IMR-90 (cell line): ENCODE data around the gene AOPEP. TPM values are rescaled to one million over a fixed set of nuclear protein-coding genes. Genes with fewer than 3 reads are reported as not detected.

ENCODE experiments used
- ATAC-seq: fragments of 200-7000 bp; cut with Tn5 transposase; 2 replicates; pipeline ENCODE4 v1.9.1; 2020; ENCODE audit warnings: low read depth, mild to moderate bottlenecking, moderate library complexity
- BruUV-seq: library from RNA; stranded (reverse); fragments of 400-500 nt; replicated peaks from 2 replicates; lab custom pipeline; 2021; lab: Mats Ljungman, UMichigan
- CTCF ChIA-PET: fragments of 300-600 bp; formaldehyde crosslinking; extraction: SDS; loops from one replicate; lab custom pipeline; 2021; ENCODE audit warnings: antibody characterized with exemption; lab: Yijun Ruan, JAX
- POLR2A ChIA-PET: fragments of 300-600 bp; sonication (Branson Sonifier 250); formaldehyde crosslinking; loops from one replicate; lab custom pipeline; 2022; ENCODE audit warnings: antibody characterized with exemption; ENCODE audit not compliant: unreplicated experiment; lab: Charles Lee
- DNase-seq: peaks from one replicate; pipeline ENCODE4 v3.0.0; 2013
- H2AFZ ChIP-seq: replicated peaks from 2 replicates; pipeline ENCODE3; 2013; ENCODE audit warnings: low read length, mild to moderate bottlenecking; ENCODE audit not compliant: poor library complexity
- H2AK5ac ChIP-seq: 2 replicates; pipeline ENCODE4 v1.6.1; 2013; ENCODE audit warnings: low read depth, low read length, inconsistent platforms
- H2AK9ac ChIP-seq: replicated peaks from 2 replicates; pipeline ENCODE3; 2013; ENCODE audit warnings: mild to moderate bottlenecking, low read depth, low read length, moderate library complexity; ENCODE audit not compliant: poor library complexity
- H2BK120ac ChIP-seq: 2 replicates; pipeline ENCODE4 v1.6.1; 2013; ENCODE audit warnings: low read depth, low read length, inconsistent platforms
- H2BK15ac ChIP-seq: 3 replicates; pipeline ENCODE4 v1.6.1; 2013; ENCODE audit warnings: low read depth, low read length, inconsistent platforms
- H2BK20ac ChIP-seq: 2 replicates; pipeline ENCODE4 v1.6.1; 2013; ENCODE audit warnings: low read depth, mild to moderate bottlenecking, inconsistent platforms, low read length, moderate library complexity
- H2BK5ac ChIP-seq: 2 replicates; pipeline ENCODE4 v1.6.1; 2013; ENCODE audit warnings: mild to moderate bottlenecking, low read depth, low read length, inconsistent platforms; ENCODE audit not compliant: poor library complexity, severe bottlenecking
- H3K14ac ChIP-seq: replicated peaks from 2 replicates; pipeline ENCODE4 v1.6.1; 2013; ENCODE audit warnings: low read depth, low read length, inconsistent platforms
- H3K18ac ChIP-seq: 2 replicates; pipeline ENCODE4 v1.6.1; 2013; ENCODE audit warnings: low read depth, low read length, control low read depth
- H3K23ac ChIP-seq: 2 replicates; pipeline ENCODE4 v1.6.1; 2013; ENCODE audit warnings: low read depth, low read length, inconsistent platforms
- H3K27ac ChIP-seq: 2 replicates; pipeline ENCODE4 v1.5.1; 2013; ENCODE audit warnings: mild to moderate bottlenecking, control low read depth, low read length; ENCODE audit not compliant: insufficient read depth
- H3K27me3 ChIP-seq: 2 replicates; pipeline ENCODE4 v1.6.1; 2013; ENCODE audit warnings: low read length; ENCODE audit not compliant: control insufficient read depth, insufficient read depth
- H3K36me3 ChIP-seq: 2 replicates; pipeline ENCODE4 v1.6.1; 2013; ENCODE audit warnings: low read length, mixed read lengths; ENCODE audit not compliant: control insufficient read depth, insufficient read depth
- H3K4ac ChIP-seq: 2 replicates; pipeline ENCODE4 v1.6.1; 2013; ENCODE audit warnings: low read depth, low read length, inconsistent platforms
- H3K4me1 ChIP-seq: 2 replicates; pipeline ENCODE4 v1.6.1; 2013; ENCODE audit warnings: low read length, mixed read lengths; ENCODE audit not compliant: control insufficient read depth, insufficient read depth
- H3K4me2 ChIP-seq: 2 replicates; pipeline ENCODE4 v1.6.1; 2013; ENCODE audit warnings: low read depth, mild to moderate bottlenecking, control low read depth, low read length, moderate library complexity
- H3K4me3 ChIP-seq: 2 replicates; pipeline ENCODE4 v1.5.1; 2013; ENCODE audit warnings: low read depth, mild to moderate bottlenecking, control low read depth, low read length, moderate library complexity; ENCODE audit not compliant: insufficient read depth
- H3K56ac ChIP-seq: 2 replicates; pipeline ENCODE4 v1.6.1; 2013; ENCODE audit warnings: low read length, inconsistent platforms; ENCODE audit not compliant: insufficient read depth; ENCODE audit errors: extremely low read depth
- H3K79me1 ChIP-seq, 2 experiments: 2 replicates each; pipeline ENCODE4 v1.6.1; 2013; ENCODE audit warnings: low read length in 2 of 2, inconsistent platforms in 1 of 2, low read depth in 1 of 2
- H3K9ac ChIP-seq: 2 replicates; pipeline ENCODE4 v1.6.1; 2013; ENCODE audit warnings: low read depth, low read length, control low read depth
- H3K9me1 ChIP-seq: 2 replicates; pipeline ENCODE4 v1.6.1; 2013; ENCODE audit warnings: low read length, inconsistent platforms; ENCODE audit not compliant: insufficient read depth
- H3K9me3 ChIP-seq: 2 replicates; pipeline ENCODE4 v1.6.1; 2013; ENCODE audit warnings: low read length; ENCODE audit not compliant: control insufficient read depth, insufficient read depth
- H4K20me1 ChIP-seq: 2 replicates; pipeline ENCODE4 v1.6.1; 2013; ENCODE audit warnings: low read length, inconsistent platforms; ENCODE audit not compliant: insufficient read depth
- H4K5ac ChIP-seq: 2 replicates; pipeline ENCODE4 v1.6.1; 2013; ENCODE audit warnings: mild to moderate bottlenecking, low read depth, low read length, control low read depth
- H4K8ac ChIP-seq, 2 experiments: 2 replicates each; pipeline ENCODE4 v1.6.1; 2013; ENCODE audit warnings: low read depth in 2 of 2, low read length in 2 of 2, control low read depth in 1 of 2, inconsistent platforms in 1 of 2
- H4K91ac ChIP-seq: 2 replicates; pipeline ENCODE4 v1.6.1; 2013; ENCODE audit warnings: low read depth, low read length, inconsistent platforms; ENCODE audit not compliant: insufficient read depth
- CEBPB ChIP-seq: IDR thresholded peaks from 2 replicates; pipeline ENCODE4 v1.6.1; 2012; ENCODE audit warnings: low read depth, low read length, improper control_type of control experiment
- RFX5 ChIP-seq: IDR thresholded peaks from 2 replicates; pipeline ENCODE4 v1.8.0; 2012; ENCODE audit warnings: low read depth, mild to moderate bottlenecking, low read length, moderate library complexity
- WGBS, 2 experiments: methylation state at CpG; one replicate each; pipeline versions ENCODE4 v1.1.5 to v1.1.7; 2013; ENCODE audit warnings: missing lambda C conversion rate in 2 of 2; ENCODE audit not compliant: insufficient read length in 1 of 2; ENCODE audit errors: extremely low coverage in 2 of 2; 5-methylcytosine and 5-hydroxymethylcytosine counted together
- dilution Hi-C: fragments of 300-500 bp; cut with HindIII; formaldehyde crosslinking; loops from one replicate; pipeline ENCODE4 v1.14.3; 2018; ENCODE audit warnings: low sequenced_read_pairs; ENCODE audit not compliant: unreplicated experiment
- in situ Hi-C: fragments of 300-500 bp; cut with MboI; formaldehyde crosslinking; loops from 3 replicates; pipeline ENCODE4 v1.14.3; 2019; ENCODE audit warnings: low sequenced_read_pairs, inconsistent platforms, mixed read lengths
- intact Hi-C: fragments of 100-400 bp; cut with micrococcal nuclease; formaldehyde crosslinking; loops from 2 replicates; pipeline ENCODE4 v1.10.0; 2022
- polyA plus RNA-seq, 3 experiments: library from polyadenylated mRNA; depleted of rRNA; stranded (reverse); fragments of >200 nt; gene quantifications; 2 replicates each; pipeline ENCODE4 v1.2.3, GENCODE V29; 2012; ENCODE audit warnings: low replicate concordance in 1 of 3
- total RNA-seq: library from RNA; depleted of rRNA; stranded (reverse); fragments of >200 nt; gene quantifications from 2 replicates; pipeline ENCODE4 v1.2.3, GENCODE V29; 2012

Gene AOPEP
- total and polyA plus RNA-seq, 2 of the 4 experiments (the other 2 are of a cell fraction), result 34.9 to 38.7 TPM

DNA sequence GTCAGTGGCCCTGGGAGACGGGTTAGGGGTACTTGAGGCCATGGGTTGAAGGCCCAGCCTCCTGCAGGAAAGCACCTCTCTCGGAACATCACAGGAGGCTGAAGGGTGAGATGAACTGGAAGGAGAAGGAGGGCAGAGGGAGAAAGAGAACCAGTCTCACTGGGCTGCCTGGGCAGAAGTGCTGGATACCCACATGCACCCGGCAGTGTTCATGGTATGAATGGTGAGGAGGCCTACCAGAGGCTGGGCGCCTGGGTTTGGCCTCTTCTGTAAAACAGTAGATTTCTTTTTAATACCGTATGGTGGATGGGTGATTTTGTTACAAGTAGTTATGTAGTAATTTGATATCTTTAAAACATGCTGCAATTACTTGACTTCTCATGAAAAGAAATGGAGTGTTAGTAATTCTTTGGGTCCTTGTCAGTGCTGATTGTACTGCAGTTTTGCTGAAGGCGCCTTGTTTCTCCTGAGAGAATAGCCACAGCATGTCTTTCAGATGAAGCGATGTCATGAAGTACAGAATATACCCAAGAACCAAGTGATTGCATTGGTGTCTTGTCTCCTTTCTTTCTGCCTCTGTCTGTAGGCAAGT is 332.4 kb downstream of the AOPEP start:
- Histone ChIP-seq H3K9me3 (no peaks in the 10 kb centered on the region), H2AK9ac (no peak overlapping the region), H3K79me1 (peaks cover 16 to 85% of the 10 kb centered on the region in 2 experiments; a peak in 3 of 4 replicates), H3K9me1 (peaks cover 15% of the 10 kb centered on the region), H3K18ac (peak overlapping the region; percentile 42), H3K4me3 (no peak overlapping the region), H3K4me1 (peaks cover 30% of the 10 kb centered on the region), H2AFZ (no peak overlapping the region), H3K4ac (peak overlapping the region; percentile 77), H4K91ac (peak overlapping the region; percentile 9), H2AK5ac (peak overlapping the region; percentile 52), H2BK120ac (peak overlapping the region; percentile 64), H3K36me3 (peaks cover 26% of the 10 kb centered on the region), H4K20me1 (peaks cover 67% of the 10 kb centered on the region), H4K8ac (peak overlapping the region; percentile 16 to 25; a peak in 1 of 4 replicates), H2BK5ac (peak overlapping the region; percentile 60), H3K27ac (peak overlapping the region; percentile 74), H3K27me3 (no peaks in the 10 kb centered on the region), H3K14ac (peak overlapping the region; percentile 71), H3K9ac (peak overlapping the region; percentile 20), H3K56ac (no peak overlapping the region), H3K23ac (peak overlapping the region; percentile 74; the same call in 1 of the 2 replicates), H4K5ac (peak overlapping the region; percentile 13; the same call in 1 of the 2 replicates), H2BK15ac (peak overlapping the region; percentile 12; the same call in 1 of the 3 replicates), H3K4me2 (peak overlapping the region; percentile 56), H2BK20ac (no peak overlapping the region; the same call in 1 of the 2 replicates)
- in situ Hi-C loops (no loop called here), dilution Hi-C loops (no loop called here), intact Hi-C loops (loop anchor here (5.0 kb wide), 1 partner anchor 137 kb away; no protein-coding TSS in a partner anchor)
- WGBS, 2 experiments, result 93% methylated on average over 3 of the region's 7 CpGs; no CpG with 5 or more reads in 1 of the 2 experiments
- POLR2A ChIA-PET, result no interaction called here
- DNase-seq (peak; percentile 70), ATAC-seq (peak; percentile 19)
- CTCF ChIA-PET, result interaction anchor here (0.6 kb wide), 1 partner anchor 282 kb away, joined by 4 read pairs; no protein-coding TSS in a partner anchor
- BruUV-seq, result no TSS peak
- TF ChIP-seq RFX5 (no peak), CEBPB (peak; percentile 34; the same call in 1 of the 2 replicates)
